ENCODE measurements around the gene RANBP1.
"Not testable (repeated sequence)": the region's sequence is repeated elsewhere in the genome, so short reads cannot be mapped to it uniquely, and the experiment has no call there.

Gene RANBP1

DNA sequence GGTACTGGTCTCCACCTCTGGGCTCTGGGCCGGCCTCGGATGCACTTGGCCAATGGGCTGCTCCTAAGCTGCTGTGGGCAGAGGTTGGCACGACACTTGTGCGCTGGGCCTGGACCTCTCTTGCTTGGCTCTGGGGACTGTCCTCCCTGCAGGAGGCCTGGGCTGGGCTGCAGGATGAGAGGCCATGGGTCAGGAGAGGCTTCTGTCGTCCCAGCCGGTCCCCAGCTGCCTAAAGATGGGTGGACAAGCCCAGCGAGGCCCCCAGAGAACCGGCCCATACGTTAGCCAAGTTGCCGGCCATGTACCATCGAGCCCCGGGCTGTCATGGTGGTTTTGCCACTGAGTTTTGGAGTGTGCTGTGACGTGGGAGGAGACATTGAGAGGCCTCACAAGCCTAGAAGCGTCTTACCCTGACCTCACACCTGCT, 36.6 kb downstream of the RANBP1 start:
- DNase-seq (ENCODE audit: low spot score) = no peak

DNA sequence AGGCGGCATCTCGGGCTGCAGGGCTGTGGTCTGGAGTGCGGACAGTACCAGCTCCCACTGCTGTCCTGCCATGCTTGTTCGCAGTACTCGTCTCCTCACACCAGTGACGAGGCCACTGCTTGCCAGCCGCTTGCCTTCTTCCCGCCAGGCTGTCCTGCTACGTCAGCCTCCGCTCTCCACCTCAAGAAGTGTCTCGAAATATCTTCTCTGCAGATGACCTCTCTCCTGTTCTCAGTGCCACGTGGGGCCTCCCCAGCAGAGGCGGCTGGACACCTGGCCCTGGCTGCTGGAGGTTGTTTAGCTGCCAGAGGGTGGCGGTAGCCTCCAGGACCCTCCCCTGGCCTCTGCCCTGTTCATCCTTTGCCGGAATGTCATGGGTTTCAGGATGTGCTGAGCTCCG, 38.0 kb downstream of the RANBP1 start:
- DNase-seq (ENCODE audit: low spot score) = no peak

GRCh38 chr22:20154602-20155187, 38.8 kb downstream of the RANBP1 start:
- no peak for DNase-seq (ENCODE audit: low spot score)

DNA sequence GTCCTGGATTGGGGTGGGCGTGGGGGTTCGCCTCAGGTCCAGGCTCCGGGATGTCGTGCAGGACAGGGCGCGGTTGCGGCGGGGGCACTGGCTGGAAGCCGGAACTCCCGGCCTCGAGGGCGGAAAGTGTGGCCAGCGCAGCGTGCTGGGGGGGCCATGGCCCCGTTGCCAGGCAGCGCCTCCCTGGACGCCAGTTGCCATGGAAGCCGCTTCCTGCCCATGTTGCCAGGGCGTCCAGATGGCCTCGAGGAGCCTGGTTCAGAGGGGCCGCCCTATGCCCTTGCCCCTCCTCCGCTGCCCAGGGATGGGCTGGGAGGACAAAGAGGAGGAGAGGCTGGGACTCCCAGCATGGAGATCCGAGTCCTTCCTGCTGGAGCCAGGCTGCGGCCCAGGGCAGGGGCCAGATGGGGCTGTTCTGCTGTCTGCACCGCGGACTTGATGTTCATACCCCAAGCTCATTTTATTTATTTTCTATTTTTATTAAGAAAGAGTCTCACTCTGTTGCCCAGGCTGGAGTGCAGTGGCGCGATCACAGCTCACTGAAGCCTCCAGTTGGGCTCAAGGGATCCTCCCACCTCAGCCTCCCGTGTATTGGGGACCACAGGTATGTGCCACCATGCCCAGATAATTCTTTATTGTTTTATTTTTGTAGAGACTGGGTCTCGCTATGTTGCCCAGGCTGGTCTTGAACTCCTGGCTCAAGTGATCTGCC, 39.6 kb downstream of the RANBP1 start:
- DNase-seq (ENCODE audit: low spot score) = no peak

- DNase-seq (ENCODE audit: low spot score) = no peak
Observed at GRCh38 chr22:20156042-20156389, 40.1 kb downstream of the RANBP1 start.

GRCh38 chr22:20156611-20157429, 40.9 kb downstream of the RANBP1 start:
- DNase-seq (ENCODE audit: low spot score) = peak; percentile 89

DNA sequence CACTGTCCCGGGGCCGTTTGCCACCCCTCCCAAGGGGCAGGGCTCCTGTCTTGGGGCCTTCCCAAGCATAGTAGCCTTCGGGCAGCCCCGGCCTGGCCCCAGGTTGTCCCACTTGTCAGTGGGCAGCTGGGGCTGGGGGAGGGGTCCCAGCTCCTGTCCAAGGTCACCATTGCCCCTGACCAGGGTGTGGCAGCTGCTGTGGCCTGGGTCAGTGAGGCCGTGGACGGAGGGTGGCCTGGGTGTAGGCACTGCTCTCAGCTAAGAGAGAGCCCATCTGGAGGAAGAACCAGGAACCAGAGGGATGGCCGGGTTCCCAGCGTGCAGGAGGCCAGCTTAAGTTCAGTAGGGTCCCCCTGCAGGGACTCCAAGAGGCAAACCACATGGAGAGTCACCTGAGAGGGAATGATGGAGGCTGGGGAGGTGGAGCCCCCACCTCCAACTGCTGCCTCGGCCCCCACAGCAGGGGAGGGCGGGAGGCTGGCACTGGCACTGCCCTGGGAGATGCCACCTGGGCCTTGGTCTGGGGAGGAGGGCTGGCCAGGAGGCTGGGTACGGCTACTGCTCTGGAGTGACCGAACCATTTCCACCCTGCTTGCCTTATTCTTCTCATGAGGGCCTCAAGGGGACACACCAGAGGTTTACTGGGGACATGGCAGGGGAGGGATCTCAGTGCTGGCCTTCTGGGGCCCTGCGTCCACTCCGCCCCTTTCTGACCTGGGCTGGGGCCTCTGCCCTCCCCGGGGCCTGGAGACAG, 41.7 kb downstream of the RANBP1 start:
- no peak for DNase-seq (ENCODE audit: low spot score)

DNA sequence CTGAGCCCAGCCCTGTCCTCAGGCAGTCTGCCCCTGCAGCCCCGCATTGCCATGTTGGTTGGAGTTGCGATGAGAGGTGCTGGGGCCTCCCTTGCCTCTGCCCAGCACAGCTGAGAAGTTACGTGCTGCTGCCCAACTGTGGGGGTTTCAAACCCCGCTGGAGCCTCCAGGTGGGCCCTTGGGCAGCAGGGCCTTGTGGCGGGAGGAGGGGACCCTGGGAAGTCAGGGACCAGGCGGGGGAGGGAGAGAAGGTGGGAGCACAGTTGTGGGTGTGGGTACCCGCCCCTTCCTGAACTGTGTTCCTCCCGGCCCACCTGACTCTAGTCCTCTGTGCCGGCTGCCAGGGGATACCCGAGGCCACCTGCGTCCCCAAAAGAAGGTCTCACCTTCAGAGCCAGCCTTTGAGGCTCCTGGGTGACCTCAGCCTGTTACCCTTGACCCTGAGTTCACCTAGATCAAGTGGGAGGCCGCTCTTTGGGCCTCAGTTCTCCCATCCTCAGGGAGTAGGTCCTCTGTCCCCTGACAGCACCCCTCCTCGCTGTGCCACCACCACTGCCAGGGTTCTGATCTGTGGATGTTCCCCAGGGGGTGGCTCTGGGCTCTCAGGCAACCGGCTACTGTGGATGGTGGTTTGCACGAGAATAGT, 42.6 kb downstream of the RANBP1 start:
- DNase-seq (ENCODE audit: low spot score) = no peak

- no peak for DNase-seq (ENCODE audit: low spot score)
Observed at GRCh38 chr22:20159076-20159475, 43.2 kb downstream of the RANBP1 start.

- DNase-seq (ENCODE audit: low spot score) = not testable (repeated sequence)
Observed at GRCh38 chr22:20159531-20159930, 43.6 kb downstream of the RANBP1 start.

DNA sequence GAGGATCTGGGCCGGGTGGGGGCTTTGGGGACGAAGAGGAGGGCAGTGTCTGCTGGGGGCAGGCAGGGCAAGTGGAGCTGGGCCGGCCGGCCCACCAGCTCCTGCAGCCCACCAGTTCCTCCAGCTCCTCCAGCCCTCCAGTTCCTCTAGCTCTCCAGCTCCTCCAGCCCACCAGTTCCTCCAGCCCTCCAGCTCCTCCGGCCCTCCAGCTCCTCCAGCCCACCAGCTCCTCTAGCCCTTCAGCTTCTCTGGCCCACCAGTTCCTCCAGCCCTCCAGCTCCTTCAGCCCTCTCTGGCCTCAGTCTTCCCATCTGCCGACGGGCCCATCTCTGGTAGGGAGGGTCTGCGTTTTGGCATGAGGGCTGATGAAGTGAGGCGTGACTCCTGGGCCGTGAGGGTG, 44.1 kb downstream of the RANBP1 start:
- DNase-seq (ENCODE audit: low spot score) = no peak

- DNase-seq (ENCODE audit: low spot score) = no peak
Observed at GRCh38 chr22:20164863-20165262, 49.0 kb downstream of the RANBP1 start.

DNA sequence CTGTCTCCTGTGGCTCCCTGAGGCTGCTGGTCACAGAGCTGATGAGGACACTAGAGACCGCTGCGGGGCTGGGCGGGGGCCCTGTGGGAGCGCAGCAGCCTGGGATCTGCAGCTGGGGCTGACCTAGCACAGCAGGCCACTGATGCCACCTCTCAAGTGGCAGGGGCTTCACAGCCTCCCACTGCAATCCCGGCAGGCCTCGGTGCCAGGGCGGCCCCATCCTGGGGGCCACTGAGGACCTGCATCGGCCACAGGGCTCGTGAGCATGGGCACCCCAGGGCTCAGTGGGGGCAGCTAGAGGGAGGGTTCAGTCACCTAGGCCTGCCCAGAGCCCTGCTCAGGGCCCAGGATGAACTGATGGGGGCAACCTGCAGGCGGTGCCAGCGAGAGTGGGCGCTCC, 49.5 kb downstream of the RANBP1 start:
- DNase-seq (ENCODE audit: low spot score) = no peak

DNA sequence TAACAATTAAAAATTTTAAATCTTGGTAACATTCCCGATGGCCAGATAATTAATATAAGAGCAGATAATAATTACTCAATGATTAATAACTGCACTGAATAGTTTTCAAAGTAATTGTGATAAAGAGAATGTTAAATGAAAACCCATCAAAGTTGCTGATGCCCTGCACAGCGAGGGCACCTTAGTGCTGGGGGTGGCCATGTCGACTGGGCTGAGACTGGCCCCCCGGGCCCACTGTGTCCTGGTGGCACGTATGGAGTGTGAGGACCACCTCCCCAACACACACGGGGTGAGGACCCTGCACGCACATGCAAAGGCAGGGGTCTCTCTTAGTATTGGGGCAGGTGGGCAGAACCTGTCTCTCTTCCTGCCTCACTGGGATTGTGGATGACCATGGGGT, 50.0 kb downstream of the RANBP1 start:
- no peak for DNase-seq (ENCODE audit: low spot score)

- no peak for DNase-seq (ENCODE audit: low spot score)
Observed at GRCh38 chr22:20166703-20167102, 50.8 kb downstream of the RANBP1 start.

GRCh38 chr22:20167643-20168322, 51.9 kb downstream of the RANBP1 start:
- no peak for DNase-seq (ENCODE audit: low spot score)

DNA sequence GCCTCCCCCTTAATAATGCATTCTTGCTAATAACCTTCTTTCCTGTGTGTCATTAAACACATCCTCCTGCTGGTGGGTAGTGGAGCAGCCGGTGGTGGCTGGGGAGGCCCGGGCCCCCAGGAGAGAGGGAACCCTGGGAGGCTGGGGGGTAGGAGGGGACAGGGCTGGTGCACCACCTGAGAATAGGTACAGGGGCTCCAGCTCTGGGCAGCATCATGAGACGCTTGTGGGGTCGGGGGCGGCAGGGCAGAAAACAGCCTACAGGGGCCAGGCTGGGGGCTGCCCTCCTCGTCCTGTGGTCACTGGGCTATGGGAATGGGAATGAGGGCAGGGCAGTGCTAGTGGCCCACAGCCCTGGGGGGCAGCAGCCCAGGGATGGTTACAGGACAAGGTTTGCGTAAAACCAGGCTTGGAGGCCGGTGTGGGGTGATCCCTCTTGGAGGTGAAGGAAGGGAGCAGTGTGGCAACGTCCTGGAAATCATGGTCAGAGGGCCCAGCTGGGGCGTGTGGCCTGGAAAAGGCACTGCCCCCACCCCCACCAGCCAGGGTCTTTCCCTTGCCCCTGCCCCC, 53.4 kb downstream of the RANBP1 start:
- no peak for DNase-seq (ENCODE audit: low spot score)

GRCh38 chr22:20170170-20170569, 54.3 kb downstream of the RANBP1 start:
- no peak for DNase-seq (ENCODE audit: low spot score)

DNA sequence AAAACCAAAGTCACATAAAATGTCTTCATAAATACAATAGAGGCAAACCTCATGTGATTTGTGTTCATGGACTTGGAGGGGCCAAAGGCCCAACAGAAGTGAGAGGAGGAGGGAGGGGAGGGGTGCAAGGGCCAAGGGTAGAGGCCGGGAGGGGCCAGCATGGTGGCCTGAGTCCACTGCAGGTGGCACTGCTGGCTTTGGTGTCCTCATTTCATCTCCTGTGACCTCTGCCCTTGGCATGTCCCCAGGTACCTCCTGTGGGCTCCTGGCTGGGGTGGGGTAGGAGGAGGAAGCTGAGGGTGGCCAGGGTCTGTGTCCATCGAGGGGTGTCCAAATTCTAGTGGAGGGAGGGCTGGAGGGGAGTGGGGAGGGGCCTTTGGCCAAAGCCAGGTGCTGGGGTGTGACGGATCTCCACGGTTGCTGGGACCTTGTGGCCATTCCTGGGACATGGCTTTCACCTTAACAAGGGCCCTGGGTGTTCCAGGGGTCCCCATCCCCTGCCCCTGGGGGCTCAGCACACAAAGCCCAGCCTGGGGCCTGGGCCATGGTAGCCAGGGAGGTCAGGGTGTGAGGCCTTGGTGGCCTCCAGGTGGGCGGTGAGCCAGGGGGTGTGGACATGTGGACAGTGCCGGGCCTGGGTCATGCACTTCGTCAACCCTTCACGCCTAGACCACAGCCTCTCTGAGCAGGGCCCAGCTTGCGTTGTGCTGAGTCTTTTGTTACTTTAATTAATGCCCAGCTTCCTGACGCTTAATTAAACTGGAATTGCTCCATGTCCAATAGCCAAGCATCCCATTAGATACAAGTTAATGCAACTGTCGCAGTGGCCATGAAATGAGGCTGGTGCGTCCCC, 55.6 kb downstream of the RANBP1 start:
- DNase-seq (ENCODE audit: low spot score) = no peak

DNA sequence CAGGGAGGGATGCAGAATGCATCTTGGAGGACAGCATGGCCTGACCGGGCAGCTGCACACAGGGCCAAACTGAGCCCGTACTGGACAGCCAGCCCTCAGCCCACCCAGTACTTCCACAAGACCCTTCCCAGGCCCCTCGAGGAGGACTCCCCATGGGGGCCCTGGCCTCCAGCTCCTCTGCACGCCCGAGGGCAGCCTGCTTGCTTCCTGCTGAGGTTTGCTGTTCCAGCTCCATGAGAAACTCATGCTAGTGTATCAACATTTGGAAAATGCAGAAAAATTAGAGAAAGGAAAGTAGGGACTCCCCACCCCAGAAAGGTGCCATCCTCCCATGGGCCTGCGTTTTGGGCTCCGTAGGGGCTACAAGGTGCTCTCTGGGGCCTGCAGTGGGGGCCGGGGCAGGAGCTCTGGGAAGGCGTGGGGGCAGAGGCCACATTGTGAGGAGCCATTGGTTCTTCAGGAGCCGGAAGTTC, 56.3 kb downstream of the RANBP1 start:
- no peak for DNase-seq (ENCODE audit: low spot score)
